ENCODE measurements around the gene MYO18A.
A peak's percentile ranks its signal among the peaks of the same experiment; 100 is the strongest.

Gene MYO18A

DNA sequence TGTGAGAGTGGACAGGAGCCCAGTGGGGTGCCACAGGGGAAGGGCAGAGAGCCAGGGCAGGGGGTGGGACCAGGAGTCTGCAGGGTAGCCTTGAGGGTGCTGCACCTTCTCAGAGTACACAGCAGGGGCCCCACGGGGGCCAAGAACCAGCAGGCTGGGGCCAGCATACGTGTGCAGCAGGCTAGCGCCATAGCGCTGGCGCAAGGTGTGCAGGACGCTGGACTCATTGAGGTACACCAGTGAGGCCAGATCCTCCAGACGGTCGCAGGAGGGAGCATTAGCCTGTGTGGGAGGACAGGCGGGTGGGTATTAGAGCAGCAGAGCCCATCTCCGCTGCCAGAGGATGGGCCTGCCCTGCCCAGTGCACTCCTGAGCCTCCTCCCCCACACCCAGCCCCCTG, 58.8 kb downstream of the MYO18A start:
- DNase-seq, result no peak

DNA sequence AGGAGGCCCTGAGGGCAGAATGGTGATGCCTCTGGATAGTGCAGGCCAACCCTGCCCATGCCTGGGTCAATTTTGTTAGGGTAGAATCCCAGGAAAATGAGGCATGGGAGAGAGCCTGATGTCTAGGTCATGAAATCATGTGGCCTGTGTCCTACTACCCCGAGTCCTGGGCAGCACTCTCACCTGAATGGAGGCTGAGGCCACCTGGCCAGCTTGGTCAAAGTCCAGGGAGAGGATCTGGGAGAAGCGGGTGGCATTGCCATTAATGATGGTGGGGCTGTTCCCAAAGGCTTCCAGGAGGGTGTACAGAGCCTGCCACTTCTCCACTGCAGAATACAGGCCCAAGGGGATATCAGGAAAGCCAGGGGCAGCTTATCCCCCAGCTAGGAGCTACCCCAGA, 59.8 kb downstream of the MYO18A start:
- DNase-seq, result no peak

DNA sequence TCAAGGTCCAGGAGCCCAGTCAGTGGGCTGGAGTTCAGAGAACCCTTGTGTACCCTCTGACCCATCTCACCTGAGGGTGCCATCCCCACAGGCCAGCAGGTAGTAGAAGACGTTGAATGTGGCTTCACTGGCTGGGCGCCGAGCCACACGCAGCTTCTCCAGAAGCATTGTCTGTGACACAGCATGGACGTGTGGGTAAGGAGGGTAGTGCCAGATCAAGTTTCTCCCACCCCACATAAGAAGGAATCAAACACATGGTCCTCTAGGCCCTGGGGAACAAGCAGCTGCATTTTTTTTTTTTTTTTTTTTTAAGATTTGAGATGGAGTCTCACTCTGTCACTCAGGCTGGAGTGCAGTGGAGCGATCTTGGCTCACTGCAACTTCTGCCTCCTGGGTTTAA, 60.9 kb downstream of the MYO18A start:
- DNase-seq, result no peak

DNA sequence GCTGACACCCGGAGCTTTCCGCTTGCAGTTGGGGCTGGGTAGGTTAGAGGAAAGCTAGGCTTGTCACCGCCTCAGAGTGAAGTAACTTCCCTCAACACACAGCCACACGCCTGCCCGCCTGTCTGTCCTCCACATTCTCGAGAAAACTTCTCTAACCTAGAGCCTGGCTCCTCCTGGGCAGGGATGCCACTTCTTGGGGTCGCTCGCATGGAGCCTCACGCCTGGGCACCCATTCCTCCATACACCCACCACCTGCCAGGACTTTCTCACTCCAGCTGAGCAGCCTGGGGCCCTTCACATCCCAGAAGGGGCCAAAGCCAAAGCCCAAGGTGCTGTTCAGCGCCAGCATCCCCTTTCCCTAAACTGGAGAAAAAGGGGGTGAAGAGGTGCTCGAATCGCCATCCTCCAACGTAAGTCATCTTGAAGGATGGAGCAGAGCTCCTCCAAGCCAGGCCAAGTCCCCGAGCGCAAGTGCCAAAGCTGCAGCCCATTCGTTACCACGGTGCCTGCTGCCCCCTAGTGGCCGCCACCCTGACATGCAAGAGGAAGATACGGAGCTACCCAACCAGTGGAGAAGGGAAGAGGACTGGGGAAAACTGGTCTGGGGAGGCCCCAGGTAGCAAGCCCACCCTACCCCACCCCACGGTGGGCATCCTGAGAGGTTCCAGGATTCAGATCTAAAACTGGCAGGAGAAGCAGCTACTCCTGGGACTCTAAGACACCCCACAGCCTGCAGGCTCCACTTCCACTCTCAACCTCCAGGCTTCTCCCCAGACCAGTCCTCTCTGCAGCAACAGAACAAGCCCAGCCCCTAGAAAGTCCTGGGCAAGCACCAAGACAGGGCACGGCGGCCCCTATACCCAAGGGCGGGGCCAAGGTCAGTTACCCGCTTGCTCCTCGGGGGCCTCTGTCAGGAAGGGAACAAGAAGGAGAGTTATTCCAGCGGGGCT, 63.1 kb downstream of the MYO18A start:
- peak; percentile 80 for DNase-seq

DNA sequence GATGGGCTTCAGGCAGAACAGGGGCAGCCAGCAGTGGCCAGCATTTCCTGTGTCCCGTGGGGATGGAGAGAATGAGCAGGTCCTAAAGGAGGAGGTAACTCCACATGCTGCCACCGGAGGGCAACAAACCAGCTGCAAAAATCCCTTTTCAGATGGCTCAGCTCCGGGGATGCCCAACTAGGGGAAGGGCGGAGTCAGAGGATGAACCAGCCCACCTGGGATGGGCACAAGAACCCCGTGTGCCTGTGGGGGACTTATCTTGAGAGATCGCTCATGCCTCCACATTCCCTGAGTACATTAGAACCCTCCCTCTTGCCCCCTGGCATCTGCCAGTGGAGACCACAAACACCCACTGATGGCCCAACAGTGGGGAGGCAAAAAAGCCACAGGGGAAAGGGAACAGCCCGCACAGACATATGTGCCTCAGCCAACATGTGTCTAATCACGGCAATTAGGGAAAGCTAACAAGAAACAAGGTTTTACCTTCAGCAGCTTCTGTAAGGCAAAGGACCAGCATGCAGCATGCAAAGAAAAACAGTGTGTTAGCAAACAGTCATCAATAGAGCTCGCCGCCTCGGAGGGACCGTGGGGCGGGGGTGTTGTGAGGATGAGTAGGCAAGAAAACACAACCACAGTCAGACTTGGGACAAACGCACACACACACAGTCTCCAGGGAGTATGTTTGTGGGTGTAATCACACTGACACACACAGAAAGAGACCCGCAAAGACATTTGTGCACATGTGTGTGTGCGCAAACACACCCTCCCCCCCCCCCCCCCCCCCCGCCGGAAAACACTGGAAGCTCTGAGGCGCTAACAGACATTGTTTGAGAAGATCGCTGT, 64.0 kb downstream of the MYO18A start:
- DNase-seq, result peak; percentile 65

DNA sequence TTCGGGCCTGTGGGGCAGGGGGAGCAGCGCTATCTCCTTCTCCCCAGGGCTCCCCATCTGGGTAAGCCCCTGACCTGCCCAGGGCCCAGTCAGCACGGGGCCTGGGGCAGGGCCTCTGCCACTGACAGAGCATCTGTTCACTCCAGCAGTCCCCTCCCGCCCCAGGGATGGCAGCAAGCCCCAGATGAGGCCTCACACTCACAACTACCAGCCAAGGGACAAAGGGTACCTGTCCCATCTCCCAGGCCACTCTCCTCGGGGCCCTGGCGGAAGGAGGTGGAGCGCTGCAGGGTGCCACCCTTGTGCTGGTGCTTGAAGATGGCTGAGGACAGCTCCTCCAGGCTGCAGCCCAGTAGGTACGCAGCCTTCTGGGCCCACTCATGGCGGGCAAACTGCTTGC, 64.8 kb downstream of the MYO18A start:
- no peak for DNase-seq

DNA sequence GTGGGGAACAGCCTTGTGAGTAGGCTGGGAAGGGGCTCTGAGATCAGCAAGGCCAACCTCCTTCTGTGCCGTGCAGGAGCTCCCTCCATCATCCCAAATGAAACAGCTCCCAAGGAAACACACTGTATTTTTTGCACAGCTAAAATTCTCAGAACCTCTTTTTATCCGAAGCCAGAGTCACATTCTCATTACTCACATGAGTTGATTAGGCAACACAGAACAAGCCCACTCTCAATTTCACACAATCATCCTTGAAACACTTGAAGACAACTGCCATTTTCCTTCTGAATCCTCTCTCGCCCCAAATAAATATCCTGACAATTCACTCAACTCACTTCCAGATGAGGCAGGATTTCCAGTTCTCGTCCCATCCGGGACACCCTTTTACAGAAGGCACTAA, 66.1 kb downstream of the MYO18A start:
- DNase-seq, result no peak

DNA sequence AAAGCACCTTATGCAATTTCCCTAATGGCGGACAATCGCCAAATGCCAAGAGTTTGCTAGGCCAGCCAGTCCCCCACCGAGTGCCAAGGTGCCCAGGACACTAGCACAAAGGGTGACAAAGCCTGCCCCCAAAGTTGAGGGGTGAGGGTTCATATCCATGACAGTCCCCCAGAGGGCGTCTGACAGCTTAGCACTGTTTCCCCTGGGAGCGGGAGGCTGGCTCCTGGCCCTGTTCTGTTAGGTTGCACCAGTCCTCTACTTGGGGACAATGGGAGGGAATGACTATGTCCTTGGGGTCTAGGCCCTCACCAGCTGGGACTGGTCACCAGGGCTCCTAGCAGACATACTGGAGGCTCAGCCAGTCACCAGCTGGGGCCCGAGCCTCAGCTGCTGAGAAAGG, 66.9 kb downstream of the MYO18A start:
- no peak for DNase-seq

DNA sequence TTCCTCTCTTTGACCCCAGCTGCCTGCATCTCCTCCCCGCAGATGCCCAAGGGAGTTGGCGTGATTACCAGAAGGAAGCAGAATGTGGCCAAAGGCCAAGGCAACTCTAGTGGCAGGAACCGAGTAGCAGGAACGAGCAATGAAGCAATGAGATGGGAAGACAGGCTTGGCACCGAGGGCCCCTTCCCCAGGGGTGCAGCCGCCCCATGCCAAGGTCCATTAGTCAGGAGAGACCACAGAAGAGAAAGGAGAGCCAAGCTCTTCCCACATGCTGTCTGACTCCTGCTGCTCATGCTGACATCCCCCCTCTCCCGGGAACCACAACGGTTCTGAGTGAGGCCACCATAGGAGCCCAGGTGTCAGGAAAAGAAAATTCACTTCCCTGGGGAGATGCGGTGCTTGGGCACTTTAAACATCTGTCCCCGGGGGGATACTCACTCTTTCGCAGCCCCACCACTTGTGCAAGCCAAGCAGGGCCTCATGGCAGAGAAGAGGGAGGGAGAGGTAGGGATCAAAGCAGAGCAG, 67.4 kb downstream of the MYO18A start:
- no peak for DNase-seq

DNA sequence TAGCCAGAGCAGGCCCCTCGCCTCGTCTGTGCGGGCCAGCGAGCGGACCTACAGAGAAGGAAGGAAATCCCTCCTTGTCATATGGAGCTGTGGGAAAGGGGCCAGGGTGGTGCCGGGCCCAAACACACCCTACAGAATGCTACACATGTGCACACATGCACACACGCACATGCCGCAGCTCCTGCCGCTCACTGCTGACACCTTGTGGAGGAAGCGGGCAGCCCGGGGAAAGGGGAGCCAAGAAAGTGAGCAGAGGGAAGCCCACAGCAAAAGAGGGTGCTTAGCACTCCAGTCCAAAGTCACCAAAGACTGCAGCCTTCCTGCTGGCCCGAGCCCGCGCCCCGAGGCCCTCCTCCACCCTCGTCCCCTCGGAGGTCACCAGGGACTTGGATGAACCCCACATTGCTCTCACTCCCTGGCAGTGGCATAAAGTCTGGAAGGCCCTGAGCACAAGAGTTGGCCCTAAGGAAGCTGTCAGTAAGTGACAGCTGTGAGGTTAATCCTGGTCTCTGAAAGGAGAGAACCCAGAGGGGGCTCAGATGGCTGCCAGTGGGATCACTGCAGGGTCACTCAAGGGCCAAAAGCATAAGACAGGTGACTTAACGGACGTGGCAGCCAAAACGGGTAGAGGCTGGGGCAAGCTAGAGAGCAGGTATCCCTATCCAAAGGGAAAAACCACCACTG, 68.2 kb downstream of the MYO18A start:
- peak; percentile 74 for DNase-seq

DNA sequence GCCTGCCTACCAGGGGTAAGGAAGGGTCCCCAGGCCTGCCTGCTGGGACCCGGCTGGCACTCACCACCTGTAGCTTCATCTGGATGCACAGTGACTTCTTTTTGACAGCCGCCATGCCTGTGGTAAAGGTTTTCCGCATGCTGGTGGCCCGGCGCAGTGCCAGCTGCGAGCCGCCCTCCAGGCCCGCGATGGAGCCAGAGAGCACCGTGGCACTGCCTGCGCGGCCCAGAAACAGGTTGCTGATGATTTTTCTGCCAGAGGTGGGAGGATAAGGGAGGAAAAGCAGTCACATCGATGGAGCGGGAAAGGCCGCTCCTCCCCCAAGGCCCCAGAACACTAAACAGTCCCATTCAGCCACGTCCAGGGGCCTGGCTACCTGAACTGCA, 69.8 kb downstream of the MYO18A start:
- DNase-seq, result no peak

DNA sequence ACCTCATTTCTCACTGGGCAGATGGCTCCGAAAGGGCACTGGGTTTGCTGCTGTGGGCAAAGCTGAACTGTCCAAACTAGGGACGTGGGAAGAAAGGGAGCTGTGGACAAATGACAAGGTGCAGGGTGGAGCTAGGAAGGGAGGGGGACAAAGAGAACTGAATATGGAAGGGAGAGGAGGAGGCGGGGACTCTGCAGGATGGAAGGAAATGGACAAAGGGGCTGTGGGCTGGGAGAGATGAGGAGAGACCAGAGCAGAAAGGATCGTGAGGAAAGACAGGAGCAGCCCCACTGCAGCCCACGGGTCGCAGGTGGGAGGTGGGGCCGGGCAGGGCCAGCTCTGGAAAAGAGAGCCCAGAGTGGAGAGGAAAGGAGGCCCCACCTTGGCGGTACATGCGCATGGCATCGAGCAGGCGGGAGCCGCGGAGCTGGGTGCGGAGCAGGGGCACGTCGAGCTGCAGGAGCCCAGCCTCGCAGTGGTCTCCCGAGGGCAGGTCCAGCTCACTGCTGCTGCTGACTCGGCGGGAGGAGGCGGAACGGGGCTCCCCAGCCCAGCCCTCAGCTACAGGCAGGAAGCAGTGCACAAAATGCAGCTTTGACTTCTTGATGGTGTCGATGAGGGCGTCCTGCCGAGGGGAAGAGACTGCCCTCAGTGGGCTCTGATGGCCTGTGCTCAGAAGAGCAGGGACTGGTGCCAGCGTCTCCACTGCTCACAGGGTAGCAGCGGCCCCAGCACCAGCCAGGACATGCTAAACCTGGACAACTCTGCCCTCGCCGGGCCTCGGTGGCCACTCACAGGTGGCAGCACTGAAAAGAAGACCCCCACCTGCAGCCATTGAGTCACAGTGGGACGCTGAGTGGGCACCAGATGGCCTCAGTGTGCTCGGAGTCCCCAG, 70.5 kb downstream of the MYO18A start:
- no peak for DNase-seq

DNA sequence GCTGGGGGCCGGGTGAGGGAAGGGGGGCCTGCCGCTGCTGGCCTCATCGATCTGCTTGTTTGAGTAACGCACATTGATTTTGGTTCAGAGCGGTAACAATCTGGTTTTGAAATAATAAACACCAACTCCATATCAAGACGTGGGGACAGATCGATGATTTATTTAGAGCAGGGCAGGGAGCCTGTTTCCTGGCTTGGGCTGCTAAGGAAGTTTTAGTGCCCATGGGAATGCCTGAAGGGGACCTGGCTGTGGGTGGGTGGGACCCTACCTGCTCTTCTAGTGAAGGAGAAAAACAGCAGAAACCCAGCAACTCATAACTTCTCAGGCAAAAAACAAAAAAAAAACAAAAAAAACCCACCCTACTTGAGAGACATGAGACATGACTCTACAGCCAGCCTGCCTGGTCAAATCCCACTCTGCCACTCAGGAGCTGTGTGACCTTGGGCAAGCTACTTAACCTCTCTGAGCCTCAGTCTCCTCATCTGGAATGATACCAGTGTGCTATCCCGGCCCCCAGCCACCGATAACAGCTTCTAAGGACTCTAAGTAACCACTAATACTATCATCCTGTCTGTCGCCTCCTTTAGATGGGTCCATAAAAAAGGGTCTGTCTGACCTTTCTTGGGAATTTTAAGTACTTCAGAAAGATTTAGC, 71.2 kb downstream of the MYO18A start:
- DNase-seq, result no peak

DNA sequence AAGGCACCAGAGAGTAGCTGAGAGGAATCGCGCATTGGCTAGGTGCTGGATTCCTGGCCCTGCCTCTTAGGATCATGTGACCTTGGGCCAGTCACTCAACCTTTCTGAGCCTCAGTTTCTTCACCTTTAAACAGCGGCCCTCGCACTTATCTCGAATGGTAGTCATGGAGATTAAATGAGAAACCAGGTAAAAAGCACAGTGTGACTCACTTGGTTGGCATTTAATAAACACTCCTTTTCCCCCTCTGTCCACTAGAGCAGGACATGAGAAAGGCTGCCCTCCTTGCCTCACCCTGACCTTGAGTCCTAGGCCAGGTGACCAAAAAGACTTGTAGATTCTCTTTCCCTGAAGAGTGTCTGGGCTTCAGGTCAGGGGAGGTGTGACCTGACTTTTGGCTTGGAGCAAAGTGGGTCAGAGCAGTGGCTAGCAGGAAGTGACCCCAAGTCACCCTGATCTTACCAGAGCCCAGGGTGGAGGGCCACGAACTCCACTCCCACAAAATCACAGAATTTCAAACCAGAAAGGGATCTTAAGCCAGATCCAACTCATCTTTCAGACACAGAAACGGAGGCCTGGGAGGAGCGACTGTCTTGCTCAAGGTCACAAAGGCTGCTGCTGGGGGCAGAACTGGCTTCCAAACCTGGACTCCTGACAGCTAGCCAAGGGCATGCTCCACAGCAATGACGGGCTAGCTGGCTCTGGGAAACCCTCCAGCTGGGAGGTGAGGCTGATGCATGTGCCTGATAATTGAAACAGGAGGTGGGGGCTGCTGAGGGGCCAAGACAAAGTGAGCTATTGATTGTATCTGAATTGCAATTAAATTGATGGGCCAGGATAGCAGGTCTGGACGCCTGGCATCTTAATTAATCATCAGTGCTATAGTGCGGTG, 72.0 kb downstream of the MYO18A start:
- no peak for DNase-seq

DNA sequence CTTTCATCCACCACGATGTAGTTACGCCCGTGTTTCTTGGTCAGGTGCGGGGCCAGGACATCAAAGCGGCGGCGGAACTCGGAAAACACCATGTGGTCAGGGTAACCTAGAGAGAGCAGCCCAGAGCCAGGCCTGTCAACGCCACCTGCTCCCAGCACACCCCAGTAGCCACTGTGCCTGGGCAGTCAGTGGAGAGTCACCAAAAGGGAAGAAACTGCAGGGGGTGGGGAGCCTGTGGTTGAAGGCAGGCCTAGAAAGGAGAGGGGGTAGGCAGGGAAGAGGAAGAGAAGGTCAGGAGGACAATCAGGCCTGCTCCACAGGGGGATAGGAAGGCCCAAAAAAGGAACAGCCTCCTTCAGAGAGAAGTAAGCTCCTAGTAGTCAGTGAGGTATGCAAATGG, 73.1 kb downstream of the MYO18A start:
- no peak for DNase-seq

DNA sequence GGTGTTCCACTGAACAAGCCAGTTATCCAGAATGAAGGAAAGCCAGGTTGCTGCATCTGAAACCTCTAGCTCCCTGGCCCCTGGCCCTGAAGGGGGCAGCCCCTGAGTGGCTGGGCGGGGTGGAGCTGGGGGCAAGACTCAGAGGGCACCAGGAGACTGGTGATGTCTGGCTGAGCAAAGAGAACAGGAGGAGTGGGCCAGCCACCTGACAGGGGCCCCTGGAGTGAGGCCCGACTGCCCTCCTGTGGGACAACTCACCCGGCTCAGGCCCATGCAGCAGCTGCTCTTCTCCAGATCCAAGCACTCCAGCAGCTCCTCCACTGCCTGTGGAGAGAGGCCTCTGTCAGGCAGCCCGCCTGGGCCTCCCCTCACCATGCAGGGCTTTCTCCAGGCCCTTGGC, 76.9 kb downstream of the MYO18A start:
- no peak for DNase-seq

DNA sequence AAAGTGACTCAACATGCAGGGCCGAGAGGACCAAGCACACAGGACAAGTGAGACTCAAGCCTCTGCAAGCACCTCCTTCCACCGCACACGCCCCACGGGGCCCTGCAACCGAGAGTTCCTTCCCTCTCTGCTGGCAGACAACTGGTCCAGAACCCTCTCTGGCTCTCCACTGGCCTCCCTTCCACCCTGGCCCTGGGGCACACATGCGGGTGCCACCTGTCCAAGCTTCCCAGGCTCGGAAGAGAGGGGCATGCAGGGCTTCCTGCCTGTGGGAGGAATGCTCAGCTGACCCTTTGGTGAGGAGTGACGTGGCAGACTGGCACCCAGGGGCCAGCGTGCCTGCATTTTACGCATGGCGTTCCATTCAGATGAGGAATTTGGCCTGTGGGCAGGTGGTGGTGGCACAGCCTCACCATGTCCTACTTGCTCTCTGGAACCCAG, 77.4 kb downstream of the MYO18A start:
- DNase-seq, result no peak

DNA sequence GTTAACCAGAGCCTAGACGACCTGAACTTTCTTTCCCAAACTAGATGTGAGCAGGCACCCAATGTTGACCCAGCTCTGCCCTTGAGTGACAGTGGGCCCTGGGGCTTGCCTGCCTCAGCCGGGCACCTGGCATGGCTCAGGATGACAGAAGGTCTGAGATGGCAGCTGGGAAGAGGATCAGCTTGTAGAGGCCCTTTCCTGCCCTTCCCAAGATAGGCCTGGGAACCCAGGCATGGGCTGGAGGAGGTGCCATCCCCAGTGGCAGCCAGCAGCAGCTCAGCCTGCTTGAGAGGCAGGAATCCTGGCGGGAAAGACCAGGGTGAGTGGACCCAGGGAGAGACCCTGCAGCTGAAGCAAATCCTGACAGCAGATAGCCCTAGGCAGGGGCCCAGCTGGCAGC, 78.2 kb downstream of the MYO18A start:
- DNase-seq, result no peak

DNA sequence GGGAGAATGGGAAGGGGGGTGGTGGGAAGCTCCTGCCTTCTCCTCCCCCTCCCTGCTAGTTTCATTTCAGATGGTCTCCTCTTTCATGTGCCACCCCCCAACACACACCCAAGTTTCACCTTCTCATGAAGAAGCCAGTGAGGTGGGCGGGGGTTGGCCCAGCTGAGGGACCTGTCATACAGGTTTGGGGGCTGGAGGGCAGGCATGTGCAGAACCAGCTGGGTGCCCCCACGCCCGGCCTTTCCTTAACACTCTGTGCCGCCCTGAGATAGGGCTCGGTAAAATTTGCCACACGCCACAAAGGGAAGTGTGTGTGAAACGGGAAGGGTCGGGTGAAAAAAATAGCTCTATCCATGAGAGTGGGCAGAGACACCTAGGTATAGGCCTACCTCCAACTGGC, 79.9 kb downstream of the MYO18A start:
- no peak for DNase-seq

DNA sequence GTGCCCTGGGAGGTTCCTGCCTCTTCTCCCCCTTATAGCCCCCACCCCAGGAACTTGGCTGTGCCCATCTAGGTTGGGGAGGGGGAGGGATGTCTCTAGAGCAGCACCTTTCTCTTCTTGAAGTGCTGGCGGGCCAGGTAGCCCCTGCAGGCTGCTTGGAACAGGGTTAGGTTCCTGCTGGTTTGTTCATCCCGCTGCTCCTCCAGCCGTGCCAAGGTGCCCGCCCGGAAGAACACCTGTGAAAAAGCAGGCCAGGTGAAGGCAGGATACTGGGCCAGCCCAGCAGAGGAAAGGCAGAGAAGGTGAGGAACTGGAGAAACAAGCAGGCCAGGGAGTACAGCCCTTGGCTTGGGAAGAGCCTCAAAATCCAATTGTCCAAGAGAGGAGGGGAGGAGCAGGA, 80.7 kb downstream of the MYO18A start:
- DNase-seq, result no peak
